Erythroblast (primary cell): Measurements from ENCODE around the gene TNK1.

Experiments
- GATA1 ChIP-seq: IDR thresholded peaks from 2 replicates; pipeline ENCODE4 v1.6.1; 2011; ENCODE audit warnings: low read depth, mild to moderate bottlenecking, control low read depth, low read length, moderate library complexity
- POLR2A ChIP-seq: IDR thresholded peaks from 2 replicates; pipeline ENCODE4 v1.6.1; 2011; ENCODE audit warnings: mild to moderate bottlenecking, low read length

DNA sequence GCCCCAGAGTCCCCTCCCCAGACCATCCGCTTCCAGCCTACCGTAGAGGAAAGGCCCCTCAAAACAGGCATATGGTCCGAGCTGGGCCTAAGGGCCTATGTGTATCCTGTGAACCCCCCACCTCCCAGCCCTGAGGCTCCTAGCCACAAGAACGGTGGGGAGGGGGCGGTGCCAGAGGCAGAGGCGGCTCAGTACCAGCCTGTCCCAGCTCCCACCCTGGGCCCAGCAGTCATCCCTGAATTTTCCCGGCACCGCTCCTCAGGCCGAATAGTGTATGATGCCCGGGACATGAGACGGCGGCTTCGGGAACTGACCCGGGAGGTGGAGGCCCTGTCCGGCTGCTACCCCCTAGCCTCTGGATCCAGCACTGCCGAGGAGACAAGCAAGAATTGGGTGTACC, 40.3 kb downstream of the TNK1 start:
- TF ChIP-seq POLR2A (no peak), GATA1 (no peak)
